GM18498 (cell line): ENCODE results near the gene SIRPA.
"Not testable (repeated sequence)": the region's sequence is repeated elsewhere in the genome, so short reads cannot be mapped to it uniquely, and the experiment has no call there.

Source experiments
- ATAC-seq: cut with Tn5 transposase; IDR thresholded peaks from one replicate; pipeline ENCODE4 v1.9.1; 2021; ENCODE audit warnings: mild to moderate bottlenecking, moderate library complexity; ENCODE audit not compliant: unreplicated experiment

SIRPA gene

DNA sequence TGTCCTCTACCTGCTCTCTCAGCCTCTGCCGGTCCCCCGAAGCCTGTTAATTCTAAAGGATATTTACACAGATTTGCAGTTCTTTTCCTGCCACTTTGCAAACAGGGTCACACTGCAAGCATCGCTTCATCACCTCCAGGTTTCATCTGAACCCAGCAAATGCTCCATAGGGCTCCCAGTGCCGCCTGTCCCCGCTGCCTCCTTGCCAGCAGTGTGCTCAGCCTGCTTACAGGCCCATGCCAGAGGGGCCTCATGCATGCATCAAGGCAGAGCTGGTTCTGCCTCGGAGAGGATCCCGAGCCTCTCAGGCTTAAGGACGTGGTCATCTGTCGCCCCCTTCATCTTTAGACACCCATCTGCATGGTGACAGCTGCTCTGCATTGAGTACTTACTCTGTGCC is 10.5 kb downstream of the SIRPA start:
- ATAC-seq = no peak

DNA sequence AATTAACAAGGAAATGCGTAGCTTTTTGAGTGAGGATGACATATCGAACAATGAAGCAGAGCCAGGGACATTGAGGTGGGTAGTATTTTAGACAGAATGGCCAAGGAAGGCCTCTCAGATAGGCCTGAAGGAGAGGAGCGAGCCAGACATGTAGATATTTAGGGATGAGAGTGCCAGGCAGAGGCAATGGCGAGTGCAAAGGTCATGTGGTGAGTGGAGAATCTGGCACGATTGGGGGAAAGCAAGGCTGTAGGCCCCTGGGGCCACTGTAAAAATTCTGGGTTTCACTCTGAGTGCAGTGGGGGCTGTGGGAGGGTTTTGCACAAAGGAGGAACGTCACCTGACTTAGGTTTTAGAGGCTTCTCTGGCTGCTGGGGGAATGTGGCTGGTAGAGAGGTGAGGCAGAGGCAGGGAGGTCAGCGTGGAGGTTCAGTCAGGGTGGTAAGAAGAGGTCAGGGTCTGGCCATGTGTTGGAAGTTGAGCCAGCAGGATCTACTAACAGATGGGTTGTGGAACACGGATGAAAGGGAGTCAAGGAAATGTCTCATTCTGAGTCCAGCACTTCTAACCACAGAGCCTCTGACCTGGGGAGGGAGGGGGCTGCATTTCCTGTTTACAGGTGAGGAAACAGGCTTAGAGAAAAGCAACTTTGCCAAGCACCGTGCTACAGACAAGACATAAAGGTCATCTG is 11.3 kb downstream of the SIRPA start:
- ATAC-seq = no peak

DNA sequence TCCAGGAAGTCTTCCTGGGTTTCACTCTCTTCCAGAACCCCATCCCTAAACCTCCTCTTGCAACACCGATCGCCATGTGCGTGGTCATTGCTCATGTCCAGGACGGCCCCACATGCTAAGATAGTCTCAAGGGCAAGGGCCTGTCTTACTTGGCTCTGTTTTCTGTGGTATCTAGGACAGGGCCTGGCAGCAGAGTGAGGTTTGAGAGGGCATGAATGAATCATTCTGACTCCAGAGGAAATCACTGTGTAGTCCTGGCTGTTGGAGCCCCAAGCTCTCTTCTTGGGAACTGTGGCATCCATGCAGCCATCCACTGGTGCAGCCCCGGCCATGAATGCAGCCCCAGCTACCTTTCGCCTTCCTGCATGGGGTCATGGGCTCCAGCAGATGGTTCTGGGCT is 12.4 kb downstream of the SIRPA start:
- ATAC-seq = no peak

DNA sequence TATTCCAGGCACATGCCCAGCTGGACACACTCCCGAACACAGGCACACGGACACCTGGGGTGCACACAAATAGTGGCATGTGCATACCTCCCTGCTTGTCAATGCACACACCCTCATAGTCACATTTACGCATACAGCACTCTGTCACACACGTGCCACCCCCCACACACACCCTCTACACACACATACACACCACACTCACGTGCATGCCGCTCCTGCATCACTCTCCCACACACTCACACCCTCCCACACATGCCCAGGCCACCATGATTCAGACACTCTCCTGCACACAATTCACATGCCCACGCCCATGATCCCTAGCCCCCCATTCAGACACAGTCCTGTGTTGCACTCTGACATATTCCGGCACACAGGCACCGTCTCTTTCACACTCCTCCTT is 13.0 kb downstream of the SIRPA start:
- no peak for ATAC-seq

DNA sequence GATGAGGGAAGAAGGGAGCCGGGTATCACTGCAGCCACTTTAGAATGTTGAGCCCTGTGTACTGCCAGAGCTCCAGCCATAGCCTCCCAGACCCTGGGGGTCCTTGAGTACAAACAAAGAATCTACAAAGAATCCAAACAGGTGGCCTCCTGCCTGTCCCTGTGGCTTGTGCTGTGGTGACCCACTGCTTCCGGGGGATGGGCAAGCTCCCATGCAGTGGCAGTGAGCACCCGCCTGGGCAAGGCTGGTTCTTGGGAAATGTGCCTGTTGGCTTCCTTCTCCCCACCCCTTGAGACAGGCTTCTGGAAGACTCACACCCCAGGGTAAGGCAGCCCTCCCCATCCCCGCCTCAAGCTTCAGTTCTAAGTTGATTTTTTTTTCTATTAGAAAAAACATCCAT is 13.9 kb downstream of the SIRPA start:
- no peak for ATAC-seq

DNA sequence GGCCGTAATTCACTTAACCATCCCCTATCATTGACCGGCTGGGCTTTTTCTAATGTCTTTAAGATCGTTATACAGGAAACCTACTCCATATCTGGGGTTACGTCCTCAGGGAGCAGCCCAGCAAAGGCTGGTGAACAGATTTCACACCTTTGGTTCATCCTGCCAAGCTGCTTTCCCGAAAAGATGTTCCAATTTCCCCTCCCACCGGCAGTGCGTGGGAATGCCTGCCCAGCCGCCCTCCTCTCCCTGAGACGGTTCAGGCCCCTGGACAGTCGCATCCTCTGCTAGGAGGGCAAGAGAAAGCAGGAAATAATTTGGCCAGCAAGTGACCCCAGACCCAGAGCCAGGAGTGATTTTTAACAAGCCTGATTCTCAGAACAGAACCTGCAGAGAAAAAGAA is 16.3 kb downstream of the SIRPA start:
- no peak for ATAC-seq

DNA sequence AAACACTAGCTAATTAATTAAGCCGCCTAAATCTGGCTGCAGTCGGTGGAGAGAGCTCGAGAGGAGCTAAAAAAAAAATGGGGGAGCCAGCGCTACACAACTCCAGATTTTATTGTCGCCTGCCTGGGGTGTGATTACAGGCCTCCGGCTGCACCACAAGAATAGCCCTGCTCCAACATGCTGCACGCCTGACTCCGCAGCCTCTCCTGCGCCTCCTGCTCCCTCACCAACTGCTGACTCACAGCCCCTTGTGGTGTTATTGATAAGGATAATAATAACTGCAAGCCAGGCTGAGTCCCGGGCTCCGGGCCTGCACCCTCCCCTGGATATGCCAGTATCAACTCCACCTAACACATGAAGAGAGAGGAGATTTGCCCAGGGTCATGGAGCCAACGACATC is 16.8 kb downstream of the SIRPA start:
- no peak for ATAC-seq

DNA sequence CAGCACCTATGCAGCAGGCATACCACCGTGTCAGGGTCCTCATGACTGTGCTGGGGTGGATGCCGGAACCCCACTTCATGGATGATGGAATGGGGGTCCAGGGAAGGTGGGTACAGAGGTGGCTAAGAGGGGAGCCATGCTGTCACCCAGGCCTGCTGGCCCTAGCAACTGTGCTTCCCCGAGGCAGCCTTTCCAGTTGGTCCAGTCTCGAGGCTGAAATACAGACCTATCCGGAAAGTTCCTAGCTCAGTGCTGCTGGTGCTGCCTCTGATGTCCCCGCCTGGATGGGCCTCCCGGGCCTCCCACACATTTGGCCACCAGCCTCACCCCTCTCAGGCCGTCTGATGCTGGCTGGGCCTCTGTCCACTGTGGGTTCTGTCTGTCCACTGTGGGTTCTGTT is 17.4 kb downstream of the SIRPA start:
- no peak for ATAC-seq

DNA sequence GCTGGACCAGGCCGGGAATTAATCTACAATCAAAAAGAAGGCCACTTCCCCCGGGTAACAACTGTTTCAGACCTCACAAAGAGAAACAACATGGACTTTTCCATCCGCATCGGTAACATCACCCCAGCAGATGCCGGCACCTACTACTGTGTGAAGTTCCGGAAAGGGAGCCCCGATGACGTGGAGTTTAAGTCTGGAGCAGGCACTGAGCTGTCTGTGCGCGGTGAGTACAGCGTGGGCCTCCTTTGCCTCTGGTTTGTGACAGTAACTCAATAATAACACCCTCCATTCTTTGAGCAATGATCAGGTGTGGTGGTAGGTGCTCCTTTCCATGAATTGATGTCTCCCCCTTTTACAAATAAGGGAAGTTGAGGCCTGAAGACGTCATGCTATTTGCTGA is 20.0 kb downstream of the SIRPA start:
- not testable (repeated sequence) for ATAC-seq

DNA sequence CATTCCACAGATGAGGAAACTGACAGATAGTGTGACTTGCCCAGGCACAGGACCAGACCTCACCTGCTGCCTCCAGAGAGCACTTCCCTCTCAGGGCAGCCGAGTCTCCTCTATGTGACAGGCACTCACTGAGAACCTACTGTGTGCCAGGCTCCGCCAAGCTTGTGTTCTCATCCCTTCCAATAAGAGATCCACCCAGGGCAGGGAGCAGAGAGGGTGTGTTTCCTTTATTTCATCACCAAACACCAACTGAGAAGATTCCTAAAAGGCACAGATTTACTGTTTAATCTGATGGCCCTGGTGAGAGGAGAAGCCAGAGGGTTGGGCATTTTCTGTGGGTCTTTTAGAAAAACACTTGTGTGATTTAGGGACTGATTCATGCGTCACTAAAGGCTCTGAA is 20.5 kb downstream of the SIRPA start:
- no peak for ATAC-seq

DNA sequence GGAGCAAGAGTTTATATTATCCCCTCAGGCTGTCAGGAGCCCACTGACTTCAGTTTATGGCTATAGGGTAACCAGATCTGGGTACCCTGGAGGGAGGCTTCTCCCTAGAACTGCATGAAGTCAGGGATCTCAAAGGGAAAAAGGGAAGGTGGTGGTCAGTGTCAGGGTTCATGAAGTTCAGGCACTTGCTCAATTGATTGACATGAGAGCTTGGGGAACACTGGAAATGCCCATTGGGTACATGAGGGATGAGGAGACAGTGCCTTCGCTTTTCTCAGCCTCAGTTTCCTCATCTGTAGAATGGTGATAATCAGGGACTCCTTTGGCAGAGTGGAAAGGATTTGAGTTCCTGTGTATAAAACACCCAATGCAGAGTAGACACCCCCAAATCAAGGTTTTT is 22.6 kb downstream of the SIRPA start:
- no peak for ATAC-seq

DNA sequence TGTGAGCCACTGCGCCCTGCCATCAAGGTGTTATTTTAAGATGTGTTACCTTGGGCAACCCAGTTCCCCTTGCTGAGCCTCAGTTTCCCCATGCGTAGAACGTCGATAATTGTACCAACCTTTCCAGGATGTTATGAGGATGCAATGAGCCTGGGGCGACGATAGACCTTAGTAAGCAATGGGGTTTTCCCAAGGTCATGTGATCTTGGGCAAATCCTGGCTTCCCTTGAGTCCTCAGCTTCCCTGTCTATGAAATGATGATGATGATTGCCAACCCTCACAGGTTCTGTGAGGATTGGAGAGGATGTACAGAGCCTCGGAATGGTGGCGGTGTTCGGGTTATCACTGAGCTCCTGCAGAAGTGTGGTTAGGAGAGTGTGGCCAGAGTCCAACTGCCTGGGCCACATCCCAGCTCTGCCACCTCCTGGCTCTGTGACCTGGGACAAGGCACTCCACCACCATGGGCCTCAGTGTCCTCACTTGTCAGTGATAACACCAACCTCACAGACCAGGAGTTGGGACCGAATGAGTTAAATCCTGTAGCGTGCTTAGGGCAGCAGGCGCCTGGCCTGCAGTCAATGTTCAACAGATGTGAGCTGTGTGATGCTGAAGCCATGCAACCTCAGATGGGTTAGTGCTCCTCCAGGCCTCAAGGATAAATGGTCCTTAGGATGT is 23.4 kb downstream of the SIRPA start:
- ATAC-seq = no peak

DNA sequence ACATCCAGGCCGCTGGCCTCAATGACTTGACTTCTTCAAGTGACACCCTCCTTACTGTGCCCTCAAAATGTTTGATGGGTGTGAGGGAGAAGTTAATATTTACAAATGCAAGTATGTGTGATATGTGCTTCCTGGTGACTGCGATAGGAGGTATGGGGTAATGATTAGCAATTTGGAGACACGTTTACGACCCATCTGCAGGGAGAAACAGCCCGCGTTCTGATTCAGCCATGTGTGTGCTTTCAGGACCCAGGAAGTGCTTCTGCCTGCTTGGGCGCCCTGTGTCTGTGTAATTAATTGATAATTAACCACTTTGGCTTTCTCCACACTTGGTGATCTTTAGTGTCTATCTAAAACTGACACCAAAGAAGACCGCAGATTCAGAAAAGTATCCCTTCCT is 25.0 kb downstream of the SIRPA start:
- no peak for ATAC-seq

DNA sequence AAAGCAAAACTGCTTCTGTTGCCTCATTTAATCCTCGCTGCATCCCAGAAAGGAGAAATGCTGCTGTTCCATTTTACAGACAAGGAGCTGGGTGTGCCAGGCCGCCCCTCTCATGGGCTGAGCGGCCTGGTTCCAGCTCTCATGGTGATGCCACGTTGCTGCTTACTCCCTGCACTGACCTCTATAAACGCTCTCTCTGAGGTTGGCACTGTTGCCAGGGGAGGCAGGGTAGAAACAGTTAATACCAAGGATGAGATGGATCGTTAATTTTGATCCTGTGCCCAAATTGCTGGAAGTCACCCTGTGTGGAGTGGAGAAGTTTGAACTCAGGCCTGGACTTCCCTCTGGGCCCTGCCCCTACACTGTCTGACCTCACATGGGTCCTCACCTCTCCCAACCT is 25.6 kb downstream of the SIRPA start:
- ATAC-seq = no peak

DNA sequence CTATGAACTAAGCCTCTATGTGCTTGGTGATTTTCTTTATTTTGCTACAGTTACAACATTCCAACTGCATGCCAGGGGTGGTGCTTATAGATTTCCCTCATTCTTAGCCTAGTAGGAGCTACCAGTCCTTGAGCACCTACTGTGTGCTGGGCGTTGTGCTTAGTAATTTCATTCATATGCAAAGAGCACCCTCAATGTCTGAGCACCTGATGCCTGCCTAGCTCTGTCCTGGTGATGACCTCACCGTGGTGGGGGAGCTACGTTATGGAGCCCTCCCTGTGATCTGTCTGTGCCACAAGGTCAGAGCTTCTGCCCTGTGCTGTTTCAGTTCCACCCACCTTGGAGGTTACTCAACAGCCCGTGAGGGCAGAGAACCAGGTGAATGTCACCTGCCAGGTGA is 26.8 kb downstream of the SIRPA start:
- not testable (repeated sequence) for ATAC-seq

DNA sequence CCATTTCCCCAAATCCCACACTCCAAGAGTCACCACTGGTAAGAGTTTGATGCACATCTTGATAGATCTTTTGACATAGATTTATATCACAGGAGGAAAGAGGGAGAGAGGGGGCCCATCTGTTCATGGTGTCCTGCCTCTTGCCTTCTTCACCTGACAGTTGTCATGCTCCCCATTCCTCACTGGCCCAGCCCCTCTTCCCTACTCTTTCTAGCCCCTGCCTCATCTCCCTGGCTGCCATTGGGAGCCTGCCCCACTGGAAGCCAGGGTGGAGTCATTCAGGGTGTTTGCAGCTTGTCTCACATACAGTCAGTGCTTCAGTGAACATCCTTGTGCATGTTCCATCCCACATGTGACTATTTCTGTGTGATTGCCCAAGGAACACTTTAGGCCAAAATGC is 27.6 kb downstream of the SIRPA start:
- ATAC-seq = no peak

DNA sequence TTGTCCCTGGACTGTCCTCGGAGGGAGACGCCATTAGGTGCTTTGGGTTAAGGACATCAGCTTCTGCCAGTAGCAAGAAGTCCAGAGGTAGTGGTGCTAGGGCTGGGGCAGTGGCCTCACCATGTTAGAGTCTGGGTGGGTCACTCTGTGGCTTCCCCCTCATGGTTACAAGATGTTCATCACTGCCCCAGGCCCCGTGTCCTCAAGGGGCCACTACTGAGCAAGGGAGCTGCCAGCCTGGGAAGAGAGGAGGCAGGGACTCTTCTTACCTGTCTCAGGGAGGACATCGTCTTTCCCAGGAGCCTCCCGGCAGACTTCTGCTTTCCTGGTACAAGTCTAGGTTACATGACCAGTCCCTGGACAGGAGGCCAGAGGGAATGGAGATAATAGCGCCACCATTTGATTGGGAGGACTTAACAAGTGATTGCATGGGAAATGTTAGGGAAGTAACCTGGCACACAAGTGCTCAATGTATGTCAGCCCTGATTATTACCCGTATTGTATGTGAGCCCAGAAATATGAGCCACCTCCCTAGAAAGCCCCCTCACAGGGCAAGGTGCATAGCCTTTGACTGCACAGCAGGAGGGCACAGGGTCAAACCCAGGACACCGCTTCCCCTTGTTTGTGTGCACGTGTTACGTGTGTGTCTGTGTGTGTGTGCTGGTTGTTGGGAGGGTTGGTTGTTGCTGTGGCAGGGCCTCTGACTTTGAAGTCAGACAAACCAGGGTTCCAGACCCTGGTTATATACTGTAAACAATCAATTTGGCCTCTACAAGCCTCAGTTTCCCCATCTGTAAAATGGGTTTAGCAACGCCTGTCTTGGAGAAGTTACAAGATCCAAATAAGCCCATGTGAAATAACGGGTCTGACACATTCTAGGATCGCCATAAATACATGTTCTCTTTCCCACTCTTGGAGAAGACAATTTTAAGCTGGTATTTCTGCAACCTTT is 30.0 kb downstream of the SIRPA start:
- ATAC-seq = no peak

DNA sequence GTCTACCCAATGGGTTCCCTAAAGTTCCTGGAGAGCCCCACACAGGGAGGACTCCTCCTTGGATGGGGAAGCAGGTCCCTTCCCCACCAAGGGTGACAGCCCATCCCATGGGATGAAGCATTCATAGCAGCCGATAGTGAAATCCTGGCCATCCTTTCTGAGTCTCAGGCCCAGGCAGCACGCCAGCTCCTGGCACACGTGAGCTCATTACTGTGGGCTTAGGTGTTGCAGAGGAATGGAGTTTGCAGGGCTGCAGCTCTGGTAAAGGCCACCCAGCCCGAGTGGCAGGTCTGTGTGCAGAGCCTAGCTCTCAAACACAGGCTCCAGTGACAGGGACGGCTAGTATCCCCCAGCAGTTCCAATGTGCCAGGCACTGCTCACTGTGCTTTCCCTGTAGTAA is 31.0 kb downstream of the SIRPA start:
- no peak for ATAC-seq

DNA sequence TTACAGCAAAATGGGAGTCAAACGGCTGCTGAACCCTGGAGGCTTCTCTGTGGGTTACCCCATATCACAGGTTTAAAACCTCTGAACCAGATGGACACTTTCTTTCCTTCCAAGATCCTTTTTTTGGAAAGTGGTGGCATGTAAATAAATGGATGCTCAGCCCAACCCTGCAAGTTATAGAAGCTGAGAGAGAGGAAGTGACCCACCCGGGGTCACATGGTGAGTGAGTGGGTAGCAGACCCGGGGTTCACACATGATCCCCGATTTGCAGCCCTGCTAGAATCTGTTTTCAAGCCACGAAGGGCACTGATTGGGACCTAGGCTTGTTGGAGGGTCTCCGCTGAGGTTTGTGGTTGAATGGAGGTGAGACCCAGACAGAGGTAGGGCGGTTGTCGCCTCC is 32.0 kb downstream of the SIRPA start:
- ATAC-seq = no peak

DNA sequence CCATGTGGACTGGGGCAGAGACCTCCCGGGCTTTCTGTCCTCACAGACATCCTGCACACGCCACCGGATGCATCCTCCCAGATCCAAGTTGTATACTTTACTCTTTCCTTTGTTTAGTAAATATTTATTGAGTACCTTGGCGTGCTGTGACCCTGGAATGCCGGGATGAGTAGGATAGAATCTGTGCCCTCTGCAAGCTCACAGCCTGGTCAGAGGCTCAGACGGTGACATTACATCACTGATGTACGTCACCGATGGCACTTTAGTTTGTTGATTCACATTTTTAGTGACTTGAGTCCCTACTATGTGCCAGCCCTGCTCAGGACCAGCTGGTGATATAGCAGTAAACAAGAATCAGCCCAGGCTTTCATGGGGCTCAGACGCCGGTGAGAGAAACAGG is 32.9 kb downstream of the SIRPA start:
- no peak for ATAC-seq

DNA sequence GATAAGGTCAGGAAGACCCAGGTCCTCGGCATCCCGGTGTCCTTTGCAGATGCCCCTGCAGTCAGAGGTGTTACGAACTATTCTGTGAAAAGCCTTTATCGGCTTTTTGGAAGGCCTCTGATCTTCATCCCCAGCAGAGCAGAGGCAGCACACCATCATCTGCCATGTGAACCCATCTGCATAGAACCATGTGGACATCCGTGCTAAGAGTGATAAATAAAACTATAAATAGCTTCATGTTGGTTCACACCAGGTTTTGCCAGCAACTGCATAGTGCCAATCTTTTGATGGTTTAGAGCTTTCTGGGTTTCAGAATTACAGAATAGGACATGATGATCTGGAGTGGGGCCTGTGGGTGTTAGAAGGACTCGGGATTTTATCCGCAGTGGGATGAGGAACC is 33.6 kb downstream of the SIRPA start:
- no peak for ATAC-seq

DNA sequence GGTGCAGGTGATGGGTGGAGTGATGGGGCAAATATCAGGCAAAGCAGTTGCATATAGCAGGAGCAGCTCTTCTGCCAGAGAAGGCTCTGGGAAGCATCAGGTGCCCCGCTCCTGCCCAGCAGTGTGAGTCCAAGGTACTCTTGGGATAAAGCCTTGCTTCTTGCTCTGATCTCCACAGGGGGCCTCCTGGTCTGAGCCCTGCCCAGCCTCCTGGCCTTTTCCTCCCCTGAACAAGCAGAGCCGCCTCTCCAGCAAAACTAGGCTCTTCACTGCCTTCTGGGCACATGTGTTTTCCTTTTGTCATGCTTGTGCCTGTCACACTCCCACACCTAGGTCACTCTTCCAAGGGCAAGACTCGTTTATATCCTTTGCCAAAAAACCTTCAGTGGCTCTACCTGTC is 34.3 kb downstream of the SIRPA start:
- ATAC-seq = no peak
